ENCODE results near the gene FRMPD4. TPM values are rescaled to one million over a fixed set of nuclear protein-coding genes. Genes with fewer than 3 reads are reported as not detected.

FRMPD4 gene
- total and polyA plus RNA-seq, 2 experiments from 2014 or later: 0.19 to 0.80 TPM

- Mint-ChIP-seq H3K36me3 (ENCODE audit: low read depth) (no peaks in the 10 kb centered on the region), H3K27me3 (ENCODE audit: insufficient read depth, low read depth, poor library complexity) (peaks cover 26% of the 10 kb centered on the region), H3K4me1 (peaks cover 11% of the 10 kb centered on the region; the same call in 2 of the 3 replicates), H3K9me3 (no peaks in the 10 kb centered on the region; the same call in 2 of the 3 replicates), H3K4me3 (no peak overlapping the region), H3K27ac (no peak overlapping the region)
- Histone ChIP-seq H3K27me3 (ENCODE audit: insufficient read depth) (peaks cover 43% of the 10 kb centered on the region), H3K27ac (ENCODE audit: low read depth) (no peak overlapping the region), H3K9me2 (ENCODE audit: insufficient read depth) (no peaks in the 10 kb centered on the region), H3K4me3 (no peak overlapping the region), H3K4me1 (ENCODE audit: insufficient read depth) (no peaks in the 10 kb centered on the region), H2AFZ (no peak overlapping the region), H3K79me2 (replicated peaks; ENCODE audit: insufficient read depth) (no peaks in the 10 kb centered on the region), H4K20me1 (replicated peaks; ENCODE audit: insufficient read depth) (no peaks in the 10 kb centered on the region), H3K36me3 (ENCODE audit: insufficient read depth) (no peaks in the 10 kb centered on the region), H3F3A (replicated peaks; ENCODE audit: low read depth) (no peaks in the 10 kb centered on the region), H3K4me2 (0 out of 2 replicates have a peak overlapping the region, but pooled peaks have one; percentile 82)
- no peak for TF ChIP-seq STAT1 (IDR thresholded peaks at IDR 0.05; ENCODE audit: unreplicated experiment)
- TF ChIP-seq NANOG (IDR thresholded peaks at IDR 0.05; ENCODE audit: borderline replicate concordance): no peak
- no peak for TF ChIP-seq EZH2phosphoT487 (IDR thresholded peaks at IDR 0.05; ENCODE audit: unreplicated experiment)
- TF ChIP-seq POLR2AphosphoS5 (IDR thresholded peaks at IDR 0.05; ENCODE audit: low read depth): no peak
- no peak for TF ChIP-seq CREB1 (CRISPR knock-in tag; IDR thresholded peaks at IDR 0.05; ENCODE audit: low read depth)
- TF ChIP-seq EZH2 (IDR thresholded peaks at IDR 0.05; ENCODE audit: low read depth, unreplicated experiment): no peak
- no peak for TF ChIP-seq JUNB (IDR thresholded peaks at IDR 0.05; ENCODE audit: unreplicated experiment)
- no peak for TF ChIP-seq ZNF462 (CRISPR knock-in tag; IDR thresholded peaks at IDR 0.05)
- ATAC-seq (no peak), DNase-seq (ENCODE audit: low spot score) (no peak)
These were observed 1.8 kb downstream of the FRMPD4 start for GRCh38 chrX:12139934-12140611.

Data from GM23338 (cell line).